Measurements from ENCODE around the gene REV3L. TPM values are rescaled to one million over a fixed set of nuclear protein-coding genes. Genes with fewer than 3 reads are reported as not detected.

Gene REV3L
- total and polyA plus RNA-seq, 7 experiments from 2014 or later = 8.6 to 31.8 (median 19.9) TPM

- ChIA-PET CTCF (no interaction called here), POLR2A (no interaction called here)
- no peak overlapping the region for H3K4me3 ChIP-seq (ENCODE audit: low read length)
- H3K4me1 Mint-ChIP-seq = no peaks in the 10 kb centered on the region
- peaks cover 0 to 39% (median 28%) of the 10 kb centered on the region in 5 donors for H3K36me3 Mint-ChIP-seq
- H3K27ac ChIP-seq (ENCODE audit: low read depth, low read length) = no peak overlapping the region
- H3K27me3 Mint-ChIP-seq = no peaks in the 10 kb centered on the region
- no peak overlapping the region for H3K4me3 Mint-ChIP-seq
- no peaks in the 10 kb centered on the region for H3K4me1 ChIP-seq (ENCODE audit: control insufficient read depth in 2 of 2, insufficient read depth in 2 of 2, low read length in 2 of 2)
- no peak overlapping the region for H3K27ac Mint-ChIP-seq
- no peaks in the 10 kb centered on the region for H3K27me3 ChIP-seq (ENCODE audit: control insufficient read depth in 2 of 2, insufficient read depth in 2 of 2, low read length in 2 of 2)
- intact Hi-C loops (cut with micrococcal nuclease) = no loop called here
- peaks cover 4 to 23% (median 5%) of the 10 kb centered on the region in 3 experiments for H3K36me3 ChIP-seq (ENCODE audit: control insufficient read depth in 2 of 3, insufficient read depth in 3 of 3, low read length in 3 of 3)
- H3K9me3 ChIP-seq (ENCODE audit: control insufficient read depth in 2 of 3, low read length in 3 of 3) = no peaks in the 10 kb centered on the region
- H3K9me3 Mint-ChIP-seq = no peaks in the 10 kb centered on the region
- ATAC-seq (peak; percentile 24), DNase-seq (no peak)
Measured at GRCh38 chr6:111353912-111354462, 129.0 kb downstream of the REV3L start.

- Mint-ChIP-seq H3K27me3 (no peaks in the 10 kb centered on the region), H3K9me3 (no peaks in the 10 kb centered on the region), H3K4me3 (no peak overlapping the region), H3K36me3 (peaks cover 0 to 46% (median 17%) of the 10 kb centered on the region in 5 donors), H3K4me1 (peaks cover 0 to 2% (median 0%) of the 10 kb centered on the region in 7 donors), H3K27ac (no peak overlapping the region)
- ChIA-PET CTCF (interaction anchor here (0.8 to 2.3 kb wide), 2 partner anchors 88 to 131 kb away, joined by 4 to 9 read pairs; a partner anchor contains a TSS), POLR2A (no interaction called here)
- DNase-seq (no peak), ATAC-seq (no peak)
- intact Hi-C loops (cut with micrococcal nuclease) = no loop called here
- Histone ChIP-seq H3K36me3 (ENCODE audit: control insufficient read depth in 2 of 3, insufficient read depth in 3 of 3, low read length in 3 of 3) (peaks cover under 1 to 40% (median 4%) of the 10 kb centered on the region in 3 experiments), H3K9me3 (ENCODE audit: control insufficient read depth in 2 of 3, low read length in 3 of 3) (no peaks in the 10 kb centered on the region), H3K4me1 (ENCODE audit: control insufficient read depth in 2 of 2, insufficient read depth in 2 of 2, low read length in 2 of 2) (no peaks in the 10 kb centered on the region), H3K27me3 (ENCODE audit: control insufficient read depth in 2 of 2, insufficient read depth in 2 of 2, low read length in 2 of 2) (no peaks in the 10 kb centered on the region), H3K4me3 (ENCODE audit: low read length) (no peak overlapping the region), H3K27ac (ENCODE audit: low read depth, low read length) (no peak overlapping the region)
Measured at GRCh38 chr6:111347589-111347988, 135.4 kb downstream of the REV3L start.

- ATAC-seq (no peak), DNase-seq (no peak)
- ChIA-PET CTCF (no interaction called here), POLR2A (no interaction called here)
- no peak overlapping the region for H3K4me3 Mint-ChIP-seq
- Histone ChIP-seq H3K36me3 (ENCODE audit: control insufficient read depth in 2 of 3, insufficient read depth in 3 of 3, low read length in 3 of 3) (peaks cover 0 to 32% (median 0%) of the 10 kb centered on the region in 3 experiments), H3K27ac (ENCODE audit: low read depth, low read length) (no peak overlapping the region), H3K9me3 (ENCODE audit: control insufficient read depth in 2 of 3, low read length in 3 of 3) (no peaks in the 10 kb centered on the region), H3K4me3 (ENCODE audit: low read length) (no peak overlapping the region), H3K27me3 (ENCODE audit: control insufficient read depth in 2 of 2, insufficient read depth in 2 of 2, low read length in 2 of 2) (no peaks in the 10 kb centered on the region), H3K4me1 (ENCODE audit: control insufficient read depth in 2 of 2, insufficient read depth in 2 of 2, low read length in 2 of 2) (no peaks in the 10 kb centered on the region)
- no peaks in the 10 kb centered on the region for H3K9me3 Mint-ChIP-seq
- H3K4me1 Mint-ChIP-seq = peaks cover 0 to 11% (median 0%) of the 10 kb centered on the region in 7 donors
- no peaks in the 10 kb centered on the region for H3K27me3 Mint-ChIP-seq
- H3K36me3 Mint-ChIP-seq = peaks cover 5 to 37% (median 16%) of the 10 kb centered on the region in 5 donors
- no peak overlapping the region for H3K27ac Mint-ChIP-seq
- intact Hi-C loops (cut with micrococcal nuclease) = no loop called here
Measured at GRCh38 chr6:111342913-111343312, 140.1 kb downstream of the REV3L start.

- Histone ChIP-seq H3K27ac (ENCODE audit: low read depth, low read length) (no peak overlapping the region), H3K4me1 (ENCODE audit: control insufficient read depth in 2 of 2, insufficient read depth in 2 of 2, low read length in 2 of 2) (no peaks in the 10 kb centered on the region), H3K36me3 (ENCODE audit: control insufficient read depth in 2 of 3, insufficient read depth in 3 of 3, low read length in 3 of 3) (peaks cover 0 to 16% (median 0%) of the 10 kb centered on the region in 3 experiments), H3K27me3 (ENCODE audit: control insufficient read depth in 2 of 2, insufficient read depth in 2 of 2, low read length in 2 of 2) (no peaks in the 10 kb centered on the region), H3K9me3 (ENCODE audit: control insufficient read depth in 2 of 3, low read length in 3 of 3) (no peaks in the 10 kb centered on the region), H3K4me3 (ENCODE audit: low read length) (no peak overlapping the region)
- H3K27ac Mint-ChIP-seq = peak overlapping the region in 1 of 9 donors; percentile 46
- no peaks in the 10 kb centered on the region for H3K27me3 Mint-ChIP-seq
- CTCF ChIA-PET = no interaction called here
- no peaks in the 10 kb centered on the region for H3K9me3 Mint-ChIP-seq
- POLR2A ChIA-PET = no interaction called here
- H3K4me3 Mint-ChIP-seq = no peak overlapping the region
- no peak for DNase-seq
- peaks cover 0 to 15% (median 0%) of the 10 kb centered on the region in 7 donors for H3K4me1 Mint-ChIP-seq
- ATAC-seq = no peak
- intact Hi-C loops (cut with micrococcal nuclease) = no loop called here
- H3K36me3 Mint-ChIP-seq = peaks cover 5 to 26% (median 12%) of the 10 kb centered on the region in 5 donors
Measured at GRCh38 chr6:111339294-111339693, 143.7 kb downstream of the REV3L start.

- intact Hi-C loops (cut with micrococcal nuclease) = no loop called here
- Histone ChIP-seq H3K36me3 (ENCODE audit: control insufficient read depth in 2 of 3, insufficient read depth in 3 of 3, low read length in 3 of 3) (peaks cover 0 to 13% (median 0%) of the 10 kb centered on the region in 3 experiments), H3K27me3 (ENCODE audit: control insufficient read depth in 2 of 2, insufficient read depth in 2 of 2, low read length in 2 of 2) (no peaks in the 10 kb centered on the region), H3K9me3 (ENCODE audit: control insufficient read depth in 2 of 3, low read length in 3 of 3) (no peaks in the 10 kb centered on the region), H3K4me1 (ENCODE audit: control insufficient read depth in 2 of 2, insufficient read depth in 2 of 2, low read length in 2 of 2) (no peaks in the 10 kb centered on the region), H3K4me3 (ENCODE audit: low read length) (no peak overlapping the region), H3K27ac (ENCODE audit: low read depth, low read length) (no peak overlapping the region)
- peaks cover 0 to 15% (median 0%) of the 10 kb centered on the region in 7 donors for H3K4me1 Mint-ChIP-seq
- peaks cover 5 to 21% (median 11%) of the 10 kb centered on the region in 5 donors for H3K36me3 Mint-ChIP-seq
- ATAC-seq (no peak), DNase-seq (no peak)
- POLR2A ChIA-PET = no interaction called here
- CTCF ChIA-PET = interaction anchor here (1.0 kb wide), 1 partner anchor 140 kb away, joined by 3 read pairs; no protein-coding TSS in a partner anchor
- H3K9me3 Mint-ChIP-seq = no peaks in the 10 kb centered on the region
- H3K4me3 Mint-ChIP-seq = no peak overlapping the region
- H3K27me3 Mint-ChIP-seq = no peaks in the 10 kb centered on the region
- H3K27ac Mint-ChIP-seq = no peak overlapping the region
Measured at GRCh38 chr6:111338843-111339242, 144.2 kb downstream of the REV3L start.

GRCh38 chr6:111337829-111338236, 145.2 kb downstream of the REV3L start:
- intact Hi-C loops (cut with micrococcal nuclease) = no loop called here
- no peak for DNase-seq
- Histone ChIP-seq H3K36me3 (ENCODE audit: control insufficient read depth in 2 of 3, insufficient read depth in 3 of 3, low read length in 3 of 3) (peaks cover 0 to 10% (median 7%) of the 10 kb centered on the region in 3 experiments), H3K27ac (ENCODE audit: low read depth, low read length) (no peak overlapping the region), H3K27me3 (ENCODE audit: control insufficient read depth in 2 of 2, insufficient read depth in 2 of 2, low read length in 2 of 2) (no peaks in the 10 kb centered on the region), H3K4me3 (ENCODE audit: low read length) (no peak overlapping the region), H3K9me3 (ENCODE audit: control insufficient read depth in 2 of 3, low read length in 3 of 3) (no peaks in the 10 kb centered on the region), H3K4me1 (ENCODE audit: control insufficient read depth in 2 of 2, insufficient read depth in 2 of 2, low read length in 2 of 2) (no peaks in the 10 kb centered on the region)
- POLR2A ChIA-PET = no interaction called here
- Mint-ChIP-seq H3K4me1 (peaks cover 0 to 15% (median 0%) of the 10 kb centered on the region in 7 donors), H3K36me3 (peaks cover 5 to 24% (median 15%) of the 10 kb centered on the region in 5 donors), H3K27me3 (no peaks in the 10 kb centered on the region), H3K4me3 (no peak overlapping the region), H3K27ac (no peak overlapping the region), H3K9me3 (no peaks in the 10 kb centered on the region)
- CTCF ChIA-PET = interaction anchor here (1.0 kb wide), 1 partner anchor 141 kb away, joined by 3 read pairs; no protein-coding TSS in a partner anchor
- ATAC-seq = no peak
